HG02973 (cell line): ENCODE data around the gene RGL3.
"Not testable (repeated sequence)": the region's sequence is repeated elsewhere in the genome, so short reads cannot be mapped to it uniquely, and the experiment has no call there.

Source experiments
- ATAC-seq: cut with Tn5 transposase; IDR thresholded peaks from one replicate; pipeline ENCODE4 v1.9.1; 2021; ENCODE audit warnings: moderate library complexity; ENCODE audit not compliant: unreplicated experiment

RGL3 gene

GRCh38 chr19:11448923-11449554, 29.9 kb upstream of the RGL3 start:
- ATAC-seq = no peak

DNA sequence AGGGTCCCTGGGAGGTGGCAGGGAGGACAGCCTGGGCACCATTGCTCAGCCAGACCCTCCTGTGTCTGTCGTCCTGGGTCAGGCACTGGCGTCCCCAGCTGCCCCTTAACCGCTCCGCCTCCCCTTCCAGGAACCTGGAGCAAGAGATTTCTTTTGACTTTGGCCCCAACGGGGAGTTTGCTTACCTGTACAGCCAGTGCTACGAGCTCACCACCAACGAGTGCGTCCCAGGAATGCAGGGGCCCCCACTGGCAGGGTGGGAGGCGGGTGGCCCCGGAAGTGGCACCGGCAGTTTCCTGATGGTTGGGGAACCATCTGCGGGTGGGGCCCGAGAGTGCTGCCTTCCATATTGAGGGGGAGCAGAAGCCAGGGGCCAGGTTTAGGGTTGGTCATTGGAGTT, 29.3 kb upstream of the RGL3 start:
- ATAC-seq = no peak

DNA sequence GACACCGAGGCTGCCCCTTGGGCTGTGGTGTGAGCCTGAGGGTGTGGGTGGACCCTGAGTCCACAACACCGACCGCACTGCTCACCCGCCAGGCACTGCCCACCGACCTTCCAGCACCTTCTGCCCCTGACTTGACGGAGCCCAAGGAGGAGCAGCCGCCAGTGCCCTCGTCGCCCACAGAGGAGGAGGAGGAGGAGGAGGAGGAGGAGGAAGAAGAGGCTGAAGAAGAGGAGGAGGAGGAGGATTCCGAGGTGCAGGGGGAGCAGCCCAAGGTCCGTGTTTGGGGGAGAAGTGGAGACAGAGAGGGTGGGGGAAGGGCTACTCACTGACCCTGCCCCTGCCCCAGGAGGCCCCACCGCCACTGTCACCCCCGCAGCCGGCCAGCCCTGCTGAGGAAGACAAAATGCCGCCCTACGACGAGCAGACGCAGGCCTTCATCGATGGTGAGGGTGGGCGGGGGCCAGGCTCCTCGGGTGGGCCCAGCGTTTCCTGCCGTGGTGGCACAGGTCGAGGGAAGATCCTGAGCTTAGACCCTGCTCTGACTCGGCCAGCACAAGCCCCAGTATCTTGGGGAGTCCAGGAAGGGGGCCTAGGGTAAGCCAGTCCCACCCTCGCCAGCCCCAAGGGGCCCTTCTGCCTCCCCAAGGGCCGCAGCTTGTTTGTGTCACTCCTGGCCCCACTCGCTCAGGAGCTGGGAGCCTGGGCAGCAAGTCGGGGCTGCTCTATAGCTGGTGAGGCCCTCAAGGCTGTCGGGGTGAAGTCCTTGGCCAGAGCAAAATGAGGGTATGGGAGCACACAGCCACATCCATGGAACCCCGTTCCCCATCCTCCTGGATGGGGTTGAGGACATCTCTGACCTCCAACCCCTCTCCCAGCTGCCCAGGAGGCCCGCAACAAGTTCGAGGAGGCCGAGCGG, 28.5 kb upstream of the RGL3 start:
- ATAC-seq = no peak

DNA sequence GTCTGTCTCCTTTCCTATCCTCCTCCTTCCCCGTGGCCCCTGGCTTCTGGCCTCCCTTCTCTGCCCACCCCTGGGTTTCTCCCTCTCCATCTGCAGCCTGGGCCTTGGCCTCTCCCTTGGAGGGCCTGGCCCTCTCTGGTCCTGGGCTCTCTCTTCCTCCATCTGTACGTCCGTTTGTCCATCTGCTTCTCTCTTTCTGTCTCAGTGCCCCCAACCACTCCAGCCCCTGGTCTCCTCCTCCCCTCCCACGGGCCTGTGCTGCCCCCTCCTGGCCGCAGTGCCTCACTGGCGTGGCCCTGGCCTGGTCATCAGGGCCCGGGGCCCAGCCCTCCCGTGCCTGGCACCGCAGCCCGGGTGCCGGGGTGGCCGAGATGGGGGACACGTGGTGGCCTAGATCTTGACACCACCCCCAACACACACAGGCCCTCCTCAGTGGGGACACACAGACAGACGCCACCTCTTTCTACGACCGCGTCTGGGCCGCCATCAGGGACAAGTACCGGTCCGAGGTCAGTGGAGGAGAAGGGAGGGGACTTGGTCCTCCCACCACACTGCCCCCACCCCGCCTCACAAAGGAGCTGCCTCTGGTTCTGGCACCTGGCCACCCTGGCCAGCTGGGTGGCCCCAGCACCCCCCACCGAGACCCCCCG, 27.7 kb upstream of the RGL3 start:
- ATAC-seq = no peak

- ATAC-seq = no peak
These were observed 27.1 kb upstream of the RGL3 start for GRCh38 chr19:11446271-11446651.

DNA sequence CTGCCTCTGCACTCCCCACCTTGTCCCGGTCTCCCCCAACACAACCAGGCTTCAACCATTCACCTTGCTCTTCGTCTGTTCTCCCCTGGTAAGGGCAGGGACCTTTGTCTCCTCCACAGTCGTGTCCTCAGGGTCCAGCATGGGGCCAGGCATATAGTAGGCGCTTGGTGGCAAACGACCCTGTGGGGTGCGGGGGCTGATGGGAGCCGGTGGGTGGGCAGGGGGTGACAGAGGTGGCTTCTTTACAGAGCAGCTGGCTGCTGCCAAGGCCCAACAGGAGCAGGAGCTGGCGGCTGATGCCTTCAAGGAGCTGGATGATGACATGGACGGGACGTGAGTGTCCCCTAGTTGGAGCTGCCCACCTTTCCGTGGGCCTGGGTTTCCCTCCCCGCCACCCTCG, 26.0 kb upstream of the RGL3 start:
- ATAC-seq = no peak

- ATAC-seq = no peak
These were observed 24.9 kb upstream of the RGL3 start for GRCh38 chr19:11444059-11444458.

GRCh38 chr19:11437955-11438354, 18.8 kb upstream of the RGL3 start:
- ATAC-seq = no peak

GRCh38 chr19:11435833-11436313, 16.8 kb upstream of the RGL3 start:
- ATAC-seq = no peak

- ATAC-seq = peak; percentile 83
These were observed 16.1 kb upstream of the RGL3 start, which contains the start of the genes ODAD3 and PRKCSH for GRCh38 chr19:11435057-11435832. Gene ODAD3 (minus strand): TSS chr19:11435121. CDS start chr19:11435016, 105 bp downstream. Gene PRKCSH (plus strand): TSS chr19:11435635. CDS start chr19:11436118, 483 bp downstream.

GRCh38 chr19:11434703-11435056, 15.6 kb upstream of the RGL3 start:
- peak; percentile 6 for ATAC-seq

DNA sequence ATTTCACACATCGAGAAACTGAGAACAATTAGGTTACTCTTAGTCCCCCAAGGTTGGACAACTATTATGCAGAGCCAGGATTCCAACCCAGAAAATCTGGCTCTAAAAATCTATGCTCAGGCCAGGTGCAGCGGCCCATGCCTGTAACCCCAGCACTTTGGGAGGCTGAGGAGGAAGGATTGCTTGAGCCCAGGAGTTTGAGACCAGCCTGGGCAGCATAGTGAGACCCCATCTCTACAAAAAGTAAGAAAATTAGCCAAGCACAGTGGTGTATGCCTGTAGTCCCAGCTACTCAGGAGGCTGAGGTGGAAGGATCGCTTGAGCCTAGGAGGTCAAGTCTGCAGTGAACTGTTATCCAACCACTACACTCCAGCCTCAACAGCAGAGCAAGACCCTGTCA, 14.4 kb upstream of the RGL3 start:
- ATAC-seq = not testable (repeated sequence)

DNA sequence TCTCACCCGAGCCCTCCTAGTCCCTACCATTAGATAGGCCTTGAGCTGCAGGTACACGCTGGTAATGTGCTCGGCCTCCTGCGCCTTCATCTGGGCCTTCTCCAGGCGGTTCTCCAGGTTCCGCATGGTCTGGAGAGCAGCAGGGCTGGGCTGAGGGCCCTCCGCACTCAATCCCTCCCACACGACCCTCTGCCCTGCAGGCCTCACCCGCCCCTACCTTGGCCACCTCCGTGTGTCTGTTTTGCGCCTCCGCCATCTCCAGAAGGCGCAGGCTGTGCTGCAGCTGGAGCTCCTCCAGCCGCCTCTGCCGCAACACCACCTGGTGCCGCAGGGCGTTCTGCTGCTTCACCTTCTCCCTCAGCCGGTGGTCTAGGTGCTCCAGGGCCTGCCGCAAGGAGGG, 7.5 kb upstream of the RGL3 start:
- no peak for ATAC-seq

- ATAC-seq = no peak
These were observed 6.8 kb upstream of the RGL3 start for GRCh38 chr19:11425719-11426457.

- no peak for ATAC-seq
These were observed 4.7 kb upstream of the RGL3 start for GRCh38 chr19:11423791-11424181.

DNA sequence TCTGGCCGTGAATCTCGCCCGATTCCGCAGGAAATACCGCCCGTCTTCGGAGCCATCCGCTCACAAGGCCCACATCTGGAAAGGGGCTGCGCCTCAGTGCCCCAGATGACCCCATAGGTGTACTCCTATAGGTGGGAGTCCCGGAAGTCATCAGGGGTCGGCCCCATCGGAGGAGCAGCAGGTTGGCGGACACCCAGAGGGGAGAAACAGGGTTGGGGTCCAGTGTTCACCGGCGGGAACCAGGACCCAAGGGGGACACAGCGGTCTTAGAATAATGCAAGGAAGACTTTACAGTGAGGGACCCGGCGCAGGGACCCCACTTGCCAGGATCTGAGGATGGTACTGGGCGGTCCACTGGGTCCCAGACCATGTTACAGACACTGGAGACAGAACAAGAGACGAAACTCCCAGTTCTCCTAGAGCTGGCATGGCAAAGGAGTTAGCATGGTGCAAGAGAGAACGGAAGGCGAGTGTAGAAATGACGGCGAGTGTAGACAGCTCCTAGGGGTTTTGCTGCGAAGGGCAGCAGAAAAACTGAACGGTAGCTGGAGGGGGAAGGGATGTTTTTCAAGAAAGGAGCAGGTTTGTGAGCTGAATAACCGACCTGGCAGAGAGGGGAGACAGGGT, 4.2 kb upstream of the RGL3 start:
- ATAC-seq = no peak

- no peak for ATAC-seq
These were observed 3.3 kb upstream of the RGL3 start for GRCh38 chr19:11422163-11423065.

- no peak for ATAC-seq
These were observed 2.4 kb upstream of the RGL3 start for GRCh38 chr19:11421371-11422098.
